RWPE2 (cell line): ENCODE measurements around the gene DDX10.

ENCODE experiments used
- ATAC-seq: fragments of 200-7000 bp; cut with Tn5 transposase; 3 replicates; pipeline ENCODE4 v1.9.1; 2021; ENCODE audit warnings: low read depth
- DNase-seq: peaks from one replicate; pipeline ENCODE4 v3.0.0-alpha.2; 2020; ENCODE audit warnings: low spot score
- H3K27ac ChIP-seq: fragments of 450-650 bp; 2 replicates; pipeline ENCODE4 v1.5.1; 2017; ENCODE audit warnings: mild to moderate bottlenecking; ENCODE audit not compliant: poor library complexity, severe bottlenecking
- H3K27me3 ChIP-seq: fragments of 250-450 bp; sonication (Bioruptor Pico); 2 replicates; pipeline ENCODE4 v1.5.1; 2021; ENCODE audit warnings: mild to moderate bottlenecking, moderate library complexity; ENCODE audit not compliant: insufficient read depth, poor library complexity, severe bottlenecking
- H3K36me3 ChIP-seq: fragments of 250-450 bp; sonication (Bioruptor Pico); 2 replicates; pipeline ENCODE4 v1.5.1; 2020; ENCODE audit warnings: low read depth, mild to moderate bottlenecking, moderate library complexity
- H3K4me1 ChIP-seq: fragments of 250-450 bp; sonication (Bioruptor Pico); 2 replicates; pipeline ENCODE4 v1.5.1; 2021; ENCODE audit warnings: mild to moderate bottlenecking, moderate library complexity; ENCODE audit not compliant: insufficient read depth, poor library complexity, severe bottlenecking
- H3K4me3 ChIP-seq: fragments of 250-450 bp; sonication (Bioruptor Pico); 2 replicates; pipeline ENCODE4 v1.5.1; 2021; ENCODE audit warnings: mild to moderate bottlenecking, moderate library complexity; ENCODE audit not compliant: severe bottlenecking
- H3K9me3 ChIP-seq: fragments of 250-450 bp; sonication (Bioruptor Pico); 2 replicates; pipeline ENCODE4 v1.5.1; 2021; ENCODE audit warnings: mild to moderate bottlenecking, moderate library complexity; ENCODE audit not compliant: severe bottlenecking
- CTCF ChIP-seq: fragments of 450-650 bp; IDR thresholded peaks from one replicate; pipeline ENCODE4 v1.5.1; 2017; ENCODE audit warnings: mild to moderate bottlenecking, moderate library complexity; ENCODE audit not compliant: poor library complexity, severe bottlenecking

The DDX10 gene

GRCh38 chr11:108985945-108986279, 321.0 kb downstream of the DDX10 start:
- no peak for TF ChIP-seq CTCF

More at GRCh38 chr11:108985945-108986279, 321.0 kb downstream of the DDX10 start:
- no peaks in the 10 kb centered on the region for H3K9me3 ChIP-seq
- no peak overlapping the region for H3K27ac ChIP-seq
- DNase-seq (no peak), ATAC-seq (0 out of 3 replicates have a peak, but pooled peaks have one; percentile 50)
- H3K36me3 ChIP-seq = no peaks in the 10 kb centered on the region
- H3K27me3 ChIP-seq = no peaks in the 10 kb centered on the region
- no peak overlapping the region for H3K4me3 ChIP-seq
- no peaks in the 10 kb centered on the region for H3K4me1 ChIP-seq
